Measurements from ENCODE around the gene TRIM25.

TRIM25 gene

GRCh38 chr17:56870081-56870651, 43.7 kb downstream of the TRIM25 start:
- no peaks in the 10 kb centered on the region for H3K4me1 ChIP-seq (ENCODE audit: control insufficient read depth, insufficient read depth, low read length)
- H3K27me3 ChIP-seq (ENCODE audit: control insufficient read depth, insufficient read depth, low read length): no peaks in the 10 kb centered on the region
- no peaks in the 10 kb centered on the region for H3K9me3 ChIP-seq (ENCODE audit: control insufficient read depth, low read length)
- no peaks in the 10 kb centered on the region for H3K36me3 ChIP-seq (ENCODE audit: control insufficient read depth, insufficient read depth, low read length)
- no peak overlapping the region for H3K4me3 ChIP-seq (ENCODE audit: low read length)
- no peak overlapping the region for H3K9ac ChIP-seq (ENCODE audit: low read length)

GRCh38 chr17:56868716-56869115, 45.1 kb downstream of the TRIM25 start:
- no peak overlapping the region for H3K9ac ChIP-seq (ENCODE audit: low read length)
- H3K4me1 ChIP-seq (ENCODE audit: control insufficient read depth, insufficient read depth, low read length): no peaks in the 10 kb centered on the region
- H3K4me3 ChIP-seq (ENCODE audit: low read length): no peak overlapping the region
- H3K36me3 ChIP-seq (ENCODE audit: control insufficient read depth, insufficient read depth, low read length): no peaks in the 10 kb centered on the region
- H3K9me3 ChIP-seq (ENCODE audit: control insufficient read depth, low read length): no peaks in the 10 kb centered on the region
- H3K27me3 ChIP-seq (ENCODE audit: control insufficient read depth, insufficient read depth, low read length): no peaks in the 10 kb centered on the region

GRCh38 chr17:56867948-56868376, 45.9 kb downstream of the TRIM25 start:
- no peaks in the 10 kb centered on the region for H3K36me3 ChIP-seq (ENCODE audit: control insufficient read depth, insufficient read depth, low read length)
- no peak overlapping the region for H3K9ac ChIP-seq (ENCODE audit: low read length)
- no peaks in the 10 kb centered on the region for H3K4me1 ChIP-seq (ENCODE audit: control insufficient read depth, insufficient read depth, low read length)
- no peaks in the 10 kb centered on the region for H3K27me3 ChIP-seq (ENCODE audit: control insufficient read depth, insufficient read depth, low read length)
- H3K4me3 ChIP-seq (ENCODE audit: low read length): no peak overlapping the region
- H3K9me3 ChIP-seq (ENCODE audit: control insufficient read depth, low read length): no peaks in the 10 kb centered on the region

DNA sequence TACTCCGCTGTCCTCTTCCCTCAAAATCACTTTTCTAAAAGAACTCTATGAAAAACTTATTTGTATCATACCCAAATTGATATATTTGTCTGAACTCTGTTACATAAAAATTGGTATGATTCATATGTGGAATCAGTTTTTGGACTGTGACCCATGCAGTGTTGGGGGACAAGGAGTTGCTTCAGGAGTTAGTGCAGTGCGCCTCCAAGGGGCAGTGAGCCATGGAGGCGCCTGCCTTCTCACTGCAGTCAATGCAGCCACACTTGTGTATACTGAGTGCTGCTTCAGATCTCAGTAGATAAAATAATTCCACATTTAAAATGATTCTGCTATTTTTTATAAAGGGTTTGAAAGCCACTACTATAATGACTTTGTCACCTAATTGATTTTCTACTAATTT, 47.4 kb downstream of the TRIM25 start:
- Histone ChIP-seq H3K4me1 (ENCODE audit: control insufficient read depth, insufficient read depth, low read length) (no peaks in the 10 kb centered on the region), H3K9me3 (ENCODE audit: control insufficient read depth, low read length) (no peaks in the 10 kb centered on the region), H3K9ac (ENCODE audit: low read length) (no peak overlapping the region), H3K36me3 (ENCODE audit: control insufficient read depth, insufficient read depth, low read length) (no peaks in the 10 kb centered on the region), H3K27me3 (ENCODE audit: control insufficient read depth, insufficient read depth, low read length) (no peaks in the 10 kb centered on the region), H3K4me3 (ENCODE audit: low read length) (no peak overlapping the region)

- Histone ChIP-seq H3K36me3 (ENCODE audit: control insufficient read depth, insufficient read depth, low read length) (no peaks in the 10 kb centered on the region), H3K4me3 (ENCODE audit: low read length) (no peak overlapping the region), H3K9me3 (ENCODE audit: control insufficient read depth, low read length) (no peaks in the 10 kb centered on the region), H3K27me3 (ENCODE audit: control insufficient read depth, insufficient read depth, low read length) (no peaks in the 10 kb centered on the region), H3K4me1 (ENCODE audit: control insufficient read depth, insufficient read depth, low read length) (no peaks in the 10 kb centered on the region), H3K9ac (ENCODE audit: low read length) (no peak overlapping the region)
These were observed 47.8 kb downstream of the TRIM25 start for GRCh38 chr17:56866076-56866475.

DNA sequence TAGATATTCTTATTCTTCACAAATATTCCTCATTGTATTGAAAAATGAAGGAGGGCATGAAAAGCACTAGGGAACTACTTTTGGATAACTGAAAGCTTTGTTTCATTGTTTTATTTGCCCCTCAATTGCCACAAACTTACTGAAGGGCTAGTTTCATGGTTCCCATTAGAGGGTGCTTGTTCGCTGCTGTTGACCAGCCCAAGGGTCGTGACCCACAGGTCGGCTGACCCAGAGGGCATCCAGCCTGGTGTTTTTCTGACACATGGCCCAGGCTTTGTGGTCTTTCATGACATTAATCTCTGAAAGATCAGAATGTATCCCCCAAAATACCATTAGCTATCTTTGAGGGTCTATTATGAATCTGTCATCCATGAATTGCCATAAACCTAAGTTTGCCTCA, 49.9 kb downstream of the TRIM25 start:
- no peak overlapping the region for H3K9ac ChIP-seq (ENCODE audit: low read length)
- no peaks in the 10 kb centered on the region for H3K27me3 ChIP-seq (ENCODE audit: control insufficient read depth, insufficient read depth, low read length)
- H3K36me3 ChIP-seq (ENCODE audit: control insufficient read depth, insufficient read depth, low read length): no peaks in the 10 kb centered on the region

GRCh38 chr17:56861899-56862298, 52.0 kb downstream of the TRIM25 start:
- Histone ChIP-seq H3K4me3 (ENCODE audit: low read length) (no peak overlapping the region), H3K9ac (ENCODE audit: low read length) (no peak overlapping the region), H3K27me3 (ENCODE audit: control insufficient read depth, insufficient read depth, low read length) (no peaks in the 10 kb centered on the region), H3K4me1 (ENCODE audit: control insufficient read depth, insufficient read depth, low read length) (no peaks in the 10 kb centered on the region), H3K36me3 (ENCODE audit: control insufficient read depth, insufficient read depth, low read length) (no peaks in the 10 kb centered on the region), H3K9me3 (ENCODE audit: control insufficient read depth, low read length) (no peaks in the 10 kb centered on the region)

More for the DNA sequence above, 49.9 kb downstream of the TRIM25 start:
- Histone ChIP-seq H3K9me3 (ENCODE audit: control insufficient read depth, low read length) (no peaks in the 10 kb centered on the region), H3K4me3 (ENCODE audit: low read length) (no peak overlapping the region), H3K4me1 (ENCODE audit: control insufficient read depth, insufficient read depth, low read length) (no peaks in the 10 kb centered on the region)

DNA sequence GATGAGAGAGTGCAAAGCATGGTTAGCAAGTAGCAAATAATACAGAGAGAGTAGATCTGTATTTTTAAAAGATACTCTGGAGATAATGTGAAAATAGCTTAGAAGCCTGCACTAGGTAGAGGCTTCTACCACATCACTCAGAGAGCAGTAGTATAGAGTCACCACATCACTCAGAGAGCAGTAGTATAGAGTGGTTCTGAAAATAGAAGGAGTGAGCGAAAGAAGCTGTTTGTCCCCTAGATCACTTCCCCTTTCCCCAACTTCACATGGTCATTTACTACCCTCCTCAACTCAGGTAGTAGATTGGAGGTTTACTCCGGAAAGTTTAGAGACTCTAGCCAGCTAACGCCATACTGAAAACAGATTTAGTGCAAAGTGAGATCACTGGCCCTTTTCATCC, 62.8 kb downstream of the TRIM25 start:
- no peaks in the 10 kb centered on the region for H3K9me3 ChIP-seq (ENCODE audit: control insufficient read depth, low read length)
- H3K9ac ChIP-seq (ENCODE audit: low read length): no peak overlapping the region
- H3K4me1 ChIP-seq (ENCODE audit: control insufficient read depth, insufficient read depth, low read length): no peaks in the 10 kb centered on the region
- H3K36me3 ChIP-seq (ENCODE audit: control insufficient read depth, insufficient read depth, low read length): no peaks in the 10 kb centered on the region
- no peak overlapping the region for H3K4me3 ChIP-seq (ENCODE audit: low read length)
- no peaks in the 10 kb centered on the region for H3K27me3 ChIP-seq (ENCODE audit: control insufficient read depth, insufficient read depth, low read length)

- Histone ChIP-seq H3K9ac (ENCODE audit: low read length) (no peak overlapping the region), H3K36me3 (ENCODE audit: control insufficient read depth, insufficient read depth, low read length) (no peaks in the 10 kb centered on the region), H3K4me3 (ENCODE audit: low read length) (no peak overlapping the region), H3K4me1 (ENCODE audit: control insufficient read depth, insufficient read depth, low read length) (no peaks in the 10 kb centered on the region), H3K27me3 (ENCODE audit: control insufficient read depth, insufficient read depth, low read length) (no peaks in the 10 kb centered on the region), H3K9me3 (ENCODE audit: control insufficient read depth, low read length) (no peaks in the 10 kb centered on the region)
These were observed 63.3 kb downstream of the TRIM25 start for GRCh38 chr17:56850591-56850990.

- H3K9ac ChIP-seq (ENCODE audit: low read length): no peak overlapping the region
- no peaks in the 10 kb centered on the region for H3K27me3 ChIP-seq (ENCODE audit: control insufficient read depth, insufficient read depth, low read length)
- H3K4me1 ChIP-seq (ENCODE audit: control insufficient read depth, insufficient read depth, low read length): no peaks in the 10 kb centered on the region
- no peak overlapping the region for H3K4me3 ChIP-seq (ENCODE audit: low read length)
- no peaks in the 10 kb centered on the region for H3K9me3 ChIP-seq (ENCODE audit: control insufficient read depth, low read length)
- no peaks in the 10 kb centered on the region for H3K36me3 ChIP-seq (ENCODE audit: control insufficient read depth, insufficient read depth, low read length)
These were observed 64.7 kb downstream of the TRIM25 start for GRCh38 chr17:56849131-56849530.

GRCh38 chr17:56847106-56847505, 66.7 kb downstream of the TRIM25 start:
- Histone ChIP-seq H3K4me1 (ENCODE audit: control insufficient read depth, insufficient read depth, low read length) (no peaks in the 10 kb centered on the region), H3K36me3 (ENCODE audit: control insufficient read depth, insufficient read depth, low read length) (no peaks in the 10 kb centered on the region), H3K9ac (ENCODE audit: low read length) (no peak overlapping the region), H3K4me3 (ENCODE audit: low read length) (no peak overlapping the region), H3K9me3 (ENCODE audit: control insufficient read depth, low read length) (no peaks in the 10 kb centered on the region), H3K27me3 (ENCODE audit: control insufficient read depth, insufficient read depth, low read length) (no peaks in the 10 kb centered on the region)

- Histone ChIP-seq H3K27me3 (ENCODE audit: control insufficient read depth, insufficient read depth, low read length) (no peaks in the 10 kb centered on the region), H3K9me3 (ENCODE audit: control insufficient read depth, low read length) (no peaks in the 10 kb centered on the region), H3K4me3 (ENCODE audit: low read length) (no peak overlapping the region), H3K36me3 (ENCODE audit: control insufficient read depth, insufficient read depth, low read length) (no peaks in the 10 kb centered on the region), H3K4me1 (ENCODE audit: control insufficient read depth, insufficient read depth, low read length) (no peaks in the 10 kb centered on the region), H3K9ac (ENCODE audit: low read length) (no peak overlapping the region)
These were observed 67.9 kb downstream of the TRIM25 start for GRCh38 chr17:56845934-56846333.

GRCh38 chr17:56842577-56842976, 71.3 kb downstream of the TRIM25 start:
- Histone ChIP-seq H3K4me3 (ENCODE audit: low read length) (no peak overlapping the region), H3K9me3 (ENCODE audit: control insufficient read depth, low read length) (no peaks in the 10 kb centered on the region), H3K9ac (ENCODE audit: low read length) (no peak overlapping the region), H3K4me1 (ENCODE audit: control insufficient read depth, insufficient read depth, low read length) (no peaks in the 10 kb centered on the region), H3K27me3 (ENCODE audit: control insufficient read depth, insufficient read depth, low read length) (no peaks in the 10 kb centered on the region), H3K36me3 (ENCODE audit: control insufficient read depth, insufficient read depth, low read length) (no peaks in the 10 kb centered on the region)

Data from mucosa of stomach (tissue), 1 donor.